GM23338 (cell line): ENCODE data around the gene WAPL. TPM values are rescaled to one million over a fixed set of nuclear protein-coding genes. Genes with fewer than 3 reads are reported as not detected.

Source experiments
- ATAC-seq: fragments of 200-7000 bp; cut with Tn5 transposase; 3 replicates; pipeline ENCODE4 v1.9.1; 2020
- DNase-seq: peaks from one replicate; pipeline ENCODE4 v3.0.0-alpha.2; 2015; ENCODE audit warnings: low spot score
- H2AFZ ChIP-seq: fragments of 200-600 bp; sonication (generic); 2 replicates; pipeline ENCODE4 v1.8.0; 2016; ENCODE audit warnings: antibody characterized with exemption, mild to moderate bottlenecking, moderate library complexity
- H3F3A ChIP-seq: fragments of 200-600 bp; sonication (generic); replicated peaks from 2 replicates; pipeline ENCODE4 v1.8.0; 2017; ENCODE audit warnings: antibody characterized with exemption, mixed run types, low read depth
- H3K27ac ChIP-seq: fragments of 200-600 bp; sonication (generic); 2 replicates; pipeline ENCODE4 v1.6.1; 2016; ENCODE audit warnings: low read depth
- H3K27me3 ChIP-seq: fragments of 200-600 bp; sonication (generic); 2 replicates; pipeline ENCODE4 v1.8.0; 2016; ENCODE audit warnings: mild to moderate bottlenecking, mixed run types, moderate library complexity; ENCODE audit not compliant: insufficient read depth
- H3K36me3 ChIP-seq: fragments of 200-600 bp; sonication (generic); 2 replicates; pipeline ENCODE4 v1.8.0; 2016; ENCODE audit warnings: mild to moderate bottlenecking; ENCODE audit not compliant: insufficient read depth
- H3K4me1 ChIP-seq: fragments of 200-600 bp; sonication (generic); 2 replicates; pipeline ENCODE4 v1.8.0; 2016; ENCODE audit warnings: mild to moderate bottlenecking, moderate library complexity; ENCODE audit not compliant: insufficient read depth
- H3K4me2 ChIP-seq: fragments of 200-600 bp; sonication (generic); 2 replicates; pipeline ENCODE4 v1.7.1; 2017; ENCODE audit warnings: mixed run types
- H3K4me3 ChIP-seq: fragments of 200-600 bp; sonication (generic); 2 replicates; pipeline ENCODE4 v1.6.1; 2016; ENCODE audit warnings: mixed run types
- H3K79me2 ChIP-seq: fragments of 200-600 bp; sonication (generic); replicated peaks from 2 replicates; pipeline ENCODE4 v1.8.0; 2017; ENCODE audit warnings: mild to moderate bottlenecking; ENCODE audit not compliant: insufficient read depth
- H3K9me2 ChIP-seq: fragments of 200-600 bp; sonication (generic); 2 replicates; pipeline ENCODE4 v1.8.0; 2017; ENCODE audit not compliant: insufficient read depth
- H4K20me1 ChIP-seq: fragments of 200-600 bp; sonication (generic); replicated peaks from 2 replicates; pipeline ENCODE4 v1.8.0; 2017; ENCODE audit warnings: mild to moderate bottlenecking; ENCODE audit not compliant: insufficient read depth
- H3K27ac Mint-ChIP-seq: 2 replicates; pipeline ENCODE4 v1.8.0; 2020; ENCODE audit warnings: inconsistent platforms, mild to moderate bottlenecking, moderate library complexity, mixed read lengths
- H3K27me3 Mint-ChIP-seq: 3 replicates; pipeline ENCODE4 v1.8.0; 2022; ENCODE audit warnings: low read depth, mild to moderate bottlenecking, moderate library complexity, mixed read lengths, inconsistent platforms; ENCODE audit not compliant: insufficient read depth, poor library complexity
- H3K36me3 Mint-ChIP-seq: 3 replicates; pipeline ENCODE4 v1.8.0; 2021; ENCODE audit warnings: low read depth, mild to moderate bottlenecking, inconsistent platforms, moderate library complexity, mixed read lengths
- H3K4me1 Mint-ChIP-seq: 3 replicates; pipeline ENCODE4 v1.8.0; 2020; ENCODE audit warnings: mild to moderate bottlenecking, inconsistent platforms, mixed read lengths
- H3K4me3 Mint-ChIP-seq: 3 replicates; pipeline ENCODE4 v1.8.0; 2021; ENCODE audit warnings: moderate library complexity, mild to moderate bottlenecking, inconsistent platforms, mixed read lengths
- H3K9me3 Mint-ChIP-seq: 3 replicates; pipeline ENCODE4 v1.8.0; 2020; ENCODE audit warnings: moderate library complexity, mild to moderate bottlenecking, inconsistent platforms, mixed read lengths
- CREB1 ChIP-seq: fragments of 250-450 bp; sonication (Bioruptor Pico); IDR thresholded peaks from 2 replicates; pipeline ENCODE4 v1.5.0; 2020; ENCODE audit warnings: low read depth, mild to moderate bottlenecking, moderate library complexity
- EZH2 ChIP-seq: fragments of 200-600 bp; sonication (generic); IDR thresholded peaks from one replicate; pipeline ENCODE4 v1.8.0; 2017; ENCODE audit warnings: antibody characterized with exemption, mild to moderate bottlenecking, low read depth; ENCODE audit not compliant: unreplicated experiment
- EZH2phosphoT487 ChIP-seq: fragments of 200-600 bp; sonication (generic); IDR thresholded peaks from one replicate; pipeline ENCODE4 v1.8.1; 2018; ENCODE audit warnings: antibody characterized with exemption; ENCODE audit not compliant: unreplicated experiment
- JUNB ChIP-seq: IDR thresholded peaks from one replicate; pipeline ENCODE4 v1.6.1; 2016; ENCODE audit warnings: antibody characterized with exemption; ENCODE audit not compliant: unreplicated experiment
- NANOG ChIP-seq: IDR thresholded peaks from 2 replicates; pipeline ENCODE4 v1.6.1; 2016; ENCODE audit warnings: antibody characterized with exemption, borderline replicate concordance
- POLR2AphosphoS5 ChIP-seq: IDR thresholded peaks from 2 replicates; pipeline ENCODE4 v1.6.1; 2016; ENCODE audit warnings: antibody characterized with exemption, low read depth
- STAT1 ChIP-seq: IDR thresholded peaks from one replicate; pipeline ENCODE4 v1.6.1; 2016; ENCODE audit warnings: antibody characterized with exemption; ENCODE audit not compliant: unreplicated experiment
- ZNF114 ChIP-seq: fragments of 250-450 bp; sonication (Bioruptor Pico); IDR thresholded peaks from 2 replicates; pipeline ENCODE4 v1.5.0; 2020; ENCODE audit warnings: mild to moderate bottlenecking, moderate library complexity
- ZNF331 ChIP-seq: fragments of 250-450 bp; sonication (Bioruptor Pico); IDR thresholded peaks from 2 replicates; pipeline ENCODE4 v1.5.0; 2020; ENCODE audit warnings: low read depth, mild to moderate bottlenecking, moderate library complexity
- polyA plus RNA-seq: library from polyadenylated mRNA; unstranded; fragments of >200 nt; fragmentation: Nextera tagmentation; extraction: Ambion mirVana; gene quantifications from 2 replicates; pipeline ENCODE4 v1.2.1, GENCODE V29; 2016
- total RNA-seq: library from RNA; depleted of rRNA; stranded (reverse); fragments of >200 nt; shearing (Covaris generic); gene quantifications from 2 replicates; pipeline ENCODE4 v1.2.3, GENCODE V29; 2014
- TF ChIP-seq, protein P1 (sequence below), 2 experiments: fragments of 200-600 bp in 1 of 2; sonication (generic) in 1 of 2; conservative IDR thresholded peaks; 2 replicates each; pipeline versions ENCODE4 v1.5.1 to v1.6.1; 2016 to 2017; ENCODE audit warnings: antibody characterized with exemption in 2 of 2, low read depth in 2 of 2, mild to moderate bottlenecking in 2 of 2, moderate library complexity in 1 of 2
- TF ChIP-seq, protein P2 (sequence below): fragments of 250-450 bp; sonication (Bioruptor Pico); IDR thresholded peaks from 2 replicates; pipeline ENCODE4 v1.5.0; 2020; ENCODE audit warnings: mild to moderate bottlenecking, moderate library complexity
- TF ChIP-seq, protein P3 (sequence below): IDR thresholded peaks from one replicate; pipeline ENCODE4 v1.6.1; 2018; ENCODE audit warnings: antibody characterized with exemption; ENCODE audit not compliant: unreplicated experiment
- TF ChIP-seq, protein P4 (sequence below): IDR thresholded peaks from 2 replicates; pipeline ENCODE4 v1.6.1; 2016; ENCODE audit warnings: antibody characterized with exemption

The WAPL gene
- total and polyA plus RNA-seq, 2 experiments from 2014 or later, result 25.2 to 60.8 TPM

DNA sequence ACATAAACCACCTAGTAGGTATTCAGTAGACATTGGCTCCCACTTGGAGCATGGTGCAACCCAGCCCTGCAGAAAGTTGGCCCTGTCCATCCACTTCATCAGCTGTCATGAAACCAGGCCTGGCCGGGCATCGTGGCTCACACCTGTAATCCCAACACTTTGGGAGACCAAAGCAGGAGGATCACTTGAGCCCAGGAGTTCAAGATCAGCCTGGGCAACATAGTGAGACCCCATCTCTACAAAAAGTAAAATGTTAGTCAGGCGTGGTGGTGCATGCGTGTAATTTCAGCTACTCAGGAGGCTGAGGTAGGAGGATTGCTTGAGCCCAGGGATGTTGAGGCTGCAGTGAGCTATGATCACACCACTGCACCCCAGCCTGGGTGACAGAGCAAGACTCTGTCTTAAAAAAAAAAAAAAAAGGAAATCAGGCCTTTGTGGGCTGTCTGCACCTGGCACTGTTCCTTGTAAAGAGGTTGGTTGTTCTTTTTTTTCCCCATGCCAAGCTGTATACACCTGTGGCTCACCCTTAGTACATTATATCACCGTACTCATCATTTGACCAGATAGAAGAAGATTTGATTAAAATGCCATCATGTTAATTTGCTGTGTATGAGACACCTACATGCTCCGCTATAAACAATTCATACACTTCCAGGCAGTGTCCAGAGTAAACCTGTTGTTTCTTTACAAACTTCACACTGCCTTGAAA, 109.6 kb downstream of the WAPL start:
- TF ChIP-seq POLR2AphosphoS5 (no peak), CREB1 (no peak), NANOG (no peak), STAT1 (no peak), EZH2phosphoT487 (no peak), ZNF331 (no peak), EZH2 (no peak), ZNF114 (CRISPR knock-in tag) (no peak), JUNB (no peak)
- TF ChIP-seq, protein P1, sequence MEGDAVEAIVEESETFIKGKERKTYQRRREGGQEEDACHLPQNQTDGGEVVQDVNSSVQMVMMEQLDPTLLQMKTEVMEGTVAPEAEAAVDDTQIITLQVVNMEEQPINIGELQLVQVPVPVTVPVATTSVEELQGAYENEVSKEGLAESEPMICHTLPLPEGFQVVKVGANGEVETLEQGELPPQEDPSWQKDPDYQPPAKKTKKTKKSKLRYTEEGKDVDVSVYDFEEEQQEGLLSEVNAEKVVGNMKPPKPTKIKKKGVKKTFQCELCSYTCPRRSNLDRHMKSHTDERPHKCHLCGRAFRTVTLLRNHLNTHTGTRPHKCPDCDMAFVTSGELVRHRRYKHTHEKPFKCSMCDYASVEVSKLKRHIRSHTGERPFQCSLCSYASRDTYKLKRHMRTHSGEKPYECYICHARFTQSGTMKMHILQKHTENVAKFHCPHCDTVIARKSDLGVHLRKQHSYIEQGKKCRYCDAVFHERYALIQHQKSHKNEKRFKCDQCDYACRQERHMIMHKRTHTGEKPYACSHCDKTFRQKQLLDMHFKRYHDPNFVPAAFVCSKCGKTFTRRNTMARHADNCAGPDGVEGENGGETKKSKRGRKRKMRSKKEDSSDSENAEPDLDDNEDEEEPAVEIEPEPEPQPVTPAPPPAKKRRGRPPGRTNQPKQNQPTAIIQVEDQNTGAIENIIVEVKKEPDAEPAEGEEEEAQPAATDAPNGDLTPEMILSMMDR (conservative IDR thresholded peaks at IDR 0.05; ENCODE audit: low read depth in 2 of 2), result no peak
- TF ChIP-seq, protein P2, sequence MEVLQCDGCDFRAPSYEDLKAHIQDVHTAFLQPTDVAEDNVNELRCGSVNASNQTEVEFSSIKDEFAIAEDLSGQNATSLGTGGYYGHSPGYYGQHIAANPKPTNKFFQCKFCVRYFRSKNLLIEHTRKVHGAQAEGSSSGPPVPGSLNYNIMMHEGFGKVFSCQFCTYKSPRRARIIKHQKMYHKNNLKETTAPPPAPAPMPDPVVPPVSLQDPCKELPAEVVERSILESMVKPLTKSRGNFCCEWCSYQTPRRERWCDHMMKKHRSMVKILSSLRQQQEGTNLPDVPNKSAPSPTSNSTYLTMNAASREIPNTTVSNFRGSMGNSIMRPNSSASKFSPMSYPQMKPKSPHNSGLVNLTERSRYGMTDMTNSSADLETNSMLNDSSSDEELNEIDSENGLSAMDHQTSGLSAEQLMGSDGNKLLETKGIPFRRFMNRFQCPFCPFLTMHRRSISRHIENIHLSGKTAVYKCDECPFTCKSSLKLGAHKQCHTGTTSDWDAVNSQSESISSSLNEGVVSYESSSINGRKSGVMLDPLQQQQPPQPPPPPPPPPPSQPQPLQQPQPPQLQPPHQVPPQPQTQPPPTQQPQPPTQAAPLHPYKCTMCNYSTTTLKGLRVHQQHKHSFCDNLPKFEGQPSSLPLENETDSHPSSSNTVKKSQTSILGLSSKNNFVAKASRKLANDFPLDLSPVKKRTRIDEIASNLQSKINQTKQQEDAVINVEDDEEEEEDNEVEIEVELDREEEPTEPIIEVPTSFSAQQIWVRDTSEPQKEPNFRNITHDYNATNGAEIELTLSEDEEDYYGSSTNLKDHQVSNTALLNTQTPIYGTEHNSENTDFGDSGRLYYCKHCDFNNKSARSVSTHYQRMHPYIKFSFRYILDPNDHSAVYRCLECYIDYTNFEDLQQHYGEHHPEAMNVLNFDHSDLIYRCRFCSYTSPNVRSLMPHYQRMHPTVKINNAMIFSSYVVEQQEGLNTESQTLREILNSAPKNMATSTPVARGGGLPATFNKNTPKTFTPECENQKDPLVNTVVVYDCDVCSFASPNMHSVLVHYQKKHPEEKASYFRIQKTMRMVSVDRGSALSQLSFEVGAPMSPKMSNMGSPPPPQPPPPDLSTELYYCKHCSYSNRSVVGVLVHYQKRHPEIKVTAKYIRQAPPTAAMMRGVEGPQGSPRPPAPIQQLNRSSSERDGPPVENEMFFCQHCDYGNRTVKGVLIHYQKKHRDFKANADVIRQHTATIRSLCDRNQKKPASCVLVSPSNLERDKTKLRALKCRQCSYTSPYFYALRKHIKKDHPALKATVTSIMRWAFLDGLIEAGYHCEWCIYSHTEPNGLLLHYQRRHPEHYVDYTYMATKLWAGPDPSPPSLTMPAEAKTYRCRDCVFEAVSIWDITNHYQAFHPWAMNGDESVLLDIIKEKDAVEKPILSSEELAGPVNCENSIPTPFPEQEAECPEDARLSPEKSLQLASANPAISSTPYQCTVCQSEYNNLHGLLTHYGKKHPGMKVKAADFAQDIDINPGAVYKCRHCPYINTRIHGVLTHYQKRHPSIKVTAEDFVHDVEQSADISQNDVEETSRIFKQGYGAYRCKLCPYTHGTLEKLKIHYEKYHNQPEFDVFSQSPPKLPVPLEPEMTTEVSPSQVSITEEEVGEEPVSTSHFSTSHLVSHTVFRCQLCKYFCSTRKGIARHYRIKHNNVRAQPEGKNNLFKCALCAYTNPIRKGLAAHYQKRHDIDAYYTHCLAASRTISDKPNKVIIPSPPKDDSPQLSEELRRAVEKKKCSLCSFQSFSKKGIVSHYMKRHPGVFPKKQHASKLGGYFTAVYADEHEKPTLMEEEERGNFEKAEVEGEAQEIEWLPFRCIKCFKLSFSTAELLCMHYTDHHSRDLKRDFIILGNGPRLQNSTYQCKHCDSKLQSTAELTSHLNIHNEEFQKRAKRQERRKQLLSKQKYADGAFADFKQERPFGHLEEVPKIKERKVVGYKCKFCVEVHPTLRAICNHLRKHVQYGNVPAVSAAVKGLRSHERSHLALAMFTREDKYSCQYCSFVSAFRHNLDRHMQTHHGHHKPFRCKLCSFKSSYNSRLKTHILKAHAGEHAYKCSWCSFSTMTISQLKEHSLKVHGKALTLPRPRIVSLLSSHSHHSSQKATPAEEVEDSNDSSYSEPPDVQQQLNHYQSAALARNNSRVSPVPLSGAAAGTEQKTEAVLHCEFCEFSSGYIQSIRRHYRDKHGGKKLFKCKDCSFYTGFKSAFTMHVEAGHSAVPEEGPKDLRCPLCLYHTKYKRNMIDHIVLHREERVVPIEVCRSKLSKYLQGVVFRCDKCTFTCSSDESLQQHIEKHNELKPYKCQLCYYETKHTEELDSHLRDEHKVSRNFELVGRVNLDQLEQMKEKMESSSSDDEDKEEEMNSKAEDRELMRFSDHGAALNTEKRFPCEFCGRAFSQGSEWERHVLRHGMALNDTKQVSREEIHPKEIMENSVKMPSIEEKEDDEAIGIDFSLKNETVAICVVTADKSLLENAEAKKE (CRISPR knock-in tag), result no peak
- TF ChIP-seq, protein P3, sequence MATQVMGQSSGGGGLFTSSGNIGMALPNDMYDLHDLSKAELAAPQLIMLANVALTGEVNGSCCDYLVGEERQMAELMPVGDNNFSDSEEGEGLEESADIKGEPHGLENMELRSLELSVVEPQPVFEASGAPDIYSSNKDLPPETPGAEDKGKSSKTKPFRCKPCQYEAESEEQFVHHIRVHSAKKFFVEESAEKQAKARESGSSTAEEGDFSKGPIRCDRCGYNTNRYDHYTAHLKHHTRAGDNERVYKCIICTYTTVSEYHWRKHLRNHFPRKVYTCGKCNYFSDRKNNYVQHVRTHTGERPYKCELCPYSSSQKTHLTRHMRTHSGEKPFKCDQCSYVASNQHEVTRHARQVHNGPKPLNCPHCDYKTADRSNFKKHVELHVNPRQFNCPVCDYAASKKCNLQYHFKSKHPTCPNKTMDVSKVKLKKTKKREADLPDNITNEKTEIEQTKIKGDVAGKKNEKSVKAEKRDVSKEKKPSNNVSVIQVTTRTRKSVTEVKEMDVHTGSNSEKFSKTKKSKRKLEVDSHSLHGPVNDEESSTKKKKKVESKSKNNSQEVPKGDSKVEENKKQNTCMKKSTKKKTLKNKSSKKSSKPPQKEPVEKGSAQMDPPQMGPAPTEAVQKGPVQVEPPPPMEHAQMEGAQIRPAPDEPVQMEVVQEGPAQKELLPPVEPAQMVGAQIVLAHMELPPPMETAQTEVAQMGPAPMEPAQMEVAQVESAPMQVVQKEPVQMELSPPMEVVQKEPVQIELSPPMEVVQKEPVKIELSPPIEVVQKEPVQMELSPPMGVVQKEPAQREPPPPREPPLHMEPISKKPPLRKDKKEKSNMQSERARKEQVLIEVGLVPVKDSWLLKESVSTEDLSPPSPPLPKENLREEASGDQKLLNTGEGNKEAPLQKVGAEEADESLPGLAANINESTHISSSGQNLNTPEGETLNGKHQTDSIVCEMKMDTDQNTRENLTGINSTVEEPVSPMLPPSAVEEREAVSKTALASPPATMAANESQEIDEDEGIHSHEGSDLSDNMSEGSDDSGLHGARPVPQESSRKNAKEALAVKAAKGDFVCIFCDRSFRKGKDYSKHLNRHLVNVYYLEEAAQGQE, result no peak
- TF ChIP-seq, protein P4, sequence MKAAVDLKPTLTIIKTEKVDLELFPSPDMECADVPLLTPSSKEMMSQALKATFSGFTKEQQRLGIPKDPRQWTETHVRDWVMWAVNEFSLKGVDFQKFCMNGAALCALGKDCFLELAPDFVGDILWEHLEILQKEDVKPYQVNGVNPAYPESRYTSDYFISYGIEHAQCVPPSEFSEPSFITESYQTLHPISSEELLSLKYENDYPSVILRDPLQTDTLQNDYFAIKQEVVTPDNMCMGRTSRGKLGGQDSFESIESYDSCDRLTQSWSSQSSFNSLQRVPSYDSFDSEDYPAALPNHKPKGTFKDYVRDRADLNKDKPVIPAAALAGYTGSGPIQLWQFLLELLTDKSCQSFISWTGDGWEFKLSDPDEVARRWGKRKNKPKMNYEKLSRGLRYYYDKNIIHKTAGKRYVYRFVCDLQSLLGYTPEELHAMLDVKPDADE, result no peak
- Histone ChIP-seq H3K4me3 (no peak overlapping the region), H3K27ac (no peak overlapping the region), H3K36me3 (no peaks in the 10 kb centered on the region), H3K27me3 (no peaks in the 10 kb centered on the region), H3K79me2 (no peaks in the 10 kb centered on the region), H3K9me2 (no peaks in the 10 kb centered on the region), H3K4me2 (no peak overlapping the region), H2AFZ (no peak overlapping the region), H4K20me1 (no peaks in the 10 kb centered on the region; the same call in 1 of the 2 replicates), H3K4me1 (peaks cover 10% of the 10 kb centered on the region), H3F3A (no peaks in the 10 kb centered on the region)
- Mint-ChIP-seq H3K4me1 (peaks cover 7% of the 10 kb centered on the region; the same call in 1 of the 3 replicates), H3K9me3 (no peaks in the 10 kb centered on the region; the same call in 2 of the 3 replicates), H3K27me3 (peaks cover 2% of the 10 kb centered on the region), H3K4me3 (no peak overlapping the region), H3K36me3 (no peaks in the 10 kb centered on the region), H3K27ac (no peak overlapping the region)
- DNase-seq (no peak), ATAC-seq (no peak)
